Measurements from ENCODE around the gene MTMR12. TPM values are rescaled to one million over a fixed set of nuclear protein-coding genes. Genes with fewer than 3 reads are reported as not detected.

Gene MTMR12
- total and polyA plus RNA-seq, 2 of the 8 experiments (the other 6 are each of a cell fraction or from before 2014, with no cell fraction given): 19.1 to 59.3 TPM

- TF ChIP-seq CHD7 (IDR thresholded peaks at IDR 0.05; ENCODE audit: insufficient replicate concordance, low read length) (no peak), CBX5 (IDR thresholded peaks at IDR 0.05; ENCODE audit: low read depth, low read length) (no peak), FOSL1 (IDR thresholded peaks at IDR 0.05; ENCODE audit: insufficient read depth, low read depth, low read length) (no peak), CTCF (IDR thresholded peaks at IDR 0.05; ENCODE audit: control extremely low read depth in 1 of 3, insufficient read depth in 1 of 3, low read depth in 1 of 3, low read length in 3 of 3) (no peak), TCF12 (IDR thresholded peaks at IDR 0.05; ENCODE audit: low read depth, low read length) (no peak)
Observed at GRCh38 chr5:32307769-32308194, 5.0 kb downstream of the MTMR12 start (continued).

All from H1 (cell line).